ENCODE measurements around the gene DFFB. TPM values are rescaled to one million over a fixed set of nuclear protein-coding genes. Genes with fewer than 3 reads are reported as not detected.
A peak's percentile ranks its signal among the peaks of the same experiment; 100 is the strongest.

Gene DFFB
- total and polyA plus RNA-seq, 9 of the 15 experiments (the other 6 are each of a cell fraction or from before 2014, with no cell fraction given) = 2.3 to 15.8 (median 11.5) TPM

DNA sequence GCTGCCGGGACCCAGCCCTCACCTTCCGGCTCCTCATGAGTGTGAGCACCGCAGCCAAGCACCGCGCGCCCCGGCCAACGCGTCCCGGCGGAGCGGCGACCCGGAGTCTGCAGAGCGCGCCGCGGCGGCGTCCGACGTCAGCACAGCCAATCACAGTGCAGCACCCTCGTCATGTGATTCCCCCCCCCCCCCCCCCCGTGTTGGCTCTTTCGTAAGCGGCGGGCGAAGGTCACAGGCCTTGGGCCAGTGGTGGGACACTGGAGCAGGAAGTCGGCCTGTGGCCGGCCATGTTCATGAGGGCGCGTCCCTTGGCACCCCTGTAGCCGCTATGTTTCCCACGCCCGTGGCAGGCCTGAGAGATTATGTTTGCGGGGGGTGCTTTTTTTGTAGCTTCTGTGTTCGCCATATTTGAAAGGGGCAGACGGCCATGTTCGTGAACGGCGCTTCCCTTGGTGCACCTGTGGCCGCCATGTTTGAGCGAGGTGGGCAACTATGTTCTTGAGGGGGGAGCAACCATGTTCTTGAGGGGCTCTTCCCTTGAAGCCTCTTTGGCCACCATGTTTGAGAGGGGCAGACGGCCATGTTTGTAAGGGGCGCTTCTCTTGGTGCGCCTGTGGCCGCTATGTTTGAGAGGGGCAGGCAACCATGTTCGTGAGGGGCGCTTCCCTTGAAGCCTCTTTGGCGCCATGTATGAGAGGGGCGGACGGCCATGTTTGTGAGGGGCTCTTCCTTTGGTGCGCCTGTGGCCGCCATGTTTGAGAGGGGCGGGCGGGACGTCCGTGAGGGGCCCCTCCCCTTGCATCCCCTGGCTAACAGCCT lies 43.1 kb downstream of the DFFB start, which contains the start of gene C1orf174 (continued):
- TF ChIP-seq, protein P1, sequence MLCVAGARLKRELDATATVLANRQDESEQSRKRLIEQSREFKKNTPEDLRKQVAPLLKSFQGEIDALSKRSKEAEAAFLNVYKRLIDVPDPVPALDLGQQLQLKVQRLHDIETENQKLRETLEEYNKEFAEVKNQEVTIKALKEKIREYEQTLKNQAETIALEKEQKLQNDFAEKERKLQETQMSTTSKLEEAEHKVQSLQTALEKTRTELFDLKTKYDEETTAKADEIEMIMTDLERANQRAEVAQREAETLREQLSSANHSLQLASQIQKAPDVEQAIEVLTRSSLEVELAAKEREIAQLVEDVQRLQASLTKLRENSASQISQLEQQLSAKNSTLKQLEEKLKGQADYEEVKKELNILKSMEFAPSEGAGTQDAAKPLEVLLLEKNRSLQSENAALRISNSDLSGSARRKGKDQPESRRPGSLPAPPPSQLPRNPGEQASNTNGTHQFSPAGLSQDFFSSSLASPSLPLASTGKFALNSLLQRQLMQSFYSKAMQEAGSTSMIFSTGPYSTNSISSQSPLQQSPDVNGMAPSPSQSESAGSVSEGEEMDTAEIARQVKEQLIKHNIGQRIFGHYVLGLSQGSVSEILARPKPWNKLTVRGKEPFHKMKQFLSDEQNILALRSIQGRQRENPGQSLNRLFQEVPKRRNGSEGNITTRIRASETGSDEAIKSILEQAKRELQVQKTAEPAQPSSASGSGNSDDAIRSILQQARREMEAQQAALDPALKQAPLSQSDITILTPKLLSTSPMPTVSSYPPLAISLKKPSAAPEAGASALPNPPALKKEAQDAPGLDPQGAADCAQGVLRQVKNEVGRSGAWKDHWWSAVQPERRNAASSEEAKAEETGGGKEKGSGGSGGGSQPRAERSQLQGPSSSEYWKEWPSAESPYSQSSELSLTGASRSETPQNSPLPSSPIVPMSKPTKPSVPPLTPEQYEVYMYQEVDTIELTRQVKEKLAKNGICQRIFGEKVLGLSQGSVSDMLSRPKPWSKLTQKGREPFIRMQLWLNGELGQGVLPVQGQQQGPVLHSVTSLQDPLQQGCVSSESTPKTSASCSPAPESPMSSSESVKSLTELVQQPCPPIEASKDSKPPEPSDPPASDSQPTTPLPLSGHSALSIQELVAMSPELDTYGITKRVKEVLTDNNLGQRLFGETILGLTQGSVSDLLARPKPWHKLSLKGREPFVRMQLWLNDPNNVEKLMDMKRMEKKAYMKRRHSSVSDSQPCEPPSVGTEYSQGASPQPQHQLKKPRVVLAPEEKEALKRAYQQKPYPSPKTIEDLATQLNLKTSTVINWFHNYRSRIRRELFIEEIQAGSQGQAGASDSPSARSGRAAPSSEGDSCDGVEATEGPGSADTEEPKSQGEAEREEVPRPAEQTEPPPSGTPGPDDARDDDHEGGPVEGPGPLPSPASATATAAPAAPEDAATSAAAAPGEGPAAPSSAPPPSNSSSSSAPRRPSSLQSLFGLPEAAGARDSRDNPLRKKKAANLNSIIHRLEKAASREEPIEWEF (CRISPR knock-in tag; IDR thresholded peaks at IDR 0.05) = peak; percentile 92
- no peak for TF ChIP-seq KDM1A (IDR thresholded peaks at IDR 0.05)
- TF ChIP-seq ETV1 (tag; conservative IDR thresholded peaks at IDR 0.05; ENCODE audit: low read depth) = peak; percentile 70
- TF ChIP-seq RUNX1 (IDR thresholded peaks at IDR 0.05; ENCODE audit: low read depth) = no peak
- peak; percentile 28 for TF ChIP-seq DACH1 (IDR thresholded peaks at IDR 0.05; ENCODE audit: partially characterized antibody)
- peak in 1 of 2 experiments; percentile 87; a peak in 2 of 4 replicates for TF ChIP-seq NRF1 (conservative IDR thresholded peaks at IDR 0.05 in 1 of 2, IDR thresholded peaks at IDR 0.05 in 1 of 2)
- no peak for TF ChIP-seq TAF9B (IDR thresholded peaks at IDR 0.05; ENCODE audit: partially characterized antibody)
- TF ChIP-seq, protein P2, sequence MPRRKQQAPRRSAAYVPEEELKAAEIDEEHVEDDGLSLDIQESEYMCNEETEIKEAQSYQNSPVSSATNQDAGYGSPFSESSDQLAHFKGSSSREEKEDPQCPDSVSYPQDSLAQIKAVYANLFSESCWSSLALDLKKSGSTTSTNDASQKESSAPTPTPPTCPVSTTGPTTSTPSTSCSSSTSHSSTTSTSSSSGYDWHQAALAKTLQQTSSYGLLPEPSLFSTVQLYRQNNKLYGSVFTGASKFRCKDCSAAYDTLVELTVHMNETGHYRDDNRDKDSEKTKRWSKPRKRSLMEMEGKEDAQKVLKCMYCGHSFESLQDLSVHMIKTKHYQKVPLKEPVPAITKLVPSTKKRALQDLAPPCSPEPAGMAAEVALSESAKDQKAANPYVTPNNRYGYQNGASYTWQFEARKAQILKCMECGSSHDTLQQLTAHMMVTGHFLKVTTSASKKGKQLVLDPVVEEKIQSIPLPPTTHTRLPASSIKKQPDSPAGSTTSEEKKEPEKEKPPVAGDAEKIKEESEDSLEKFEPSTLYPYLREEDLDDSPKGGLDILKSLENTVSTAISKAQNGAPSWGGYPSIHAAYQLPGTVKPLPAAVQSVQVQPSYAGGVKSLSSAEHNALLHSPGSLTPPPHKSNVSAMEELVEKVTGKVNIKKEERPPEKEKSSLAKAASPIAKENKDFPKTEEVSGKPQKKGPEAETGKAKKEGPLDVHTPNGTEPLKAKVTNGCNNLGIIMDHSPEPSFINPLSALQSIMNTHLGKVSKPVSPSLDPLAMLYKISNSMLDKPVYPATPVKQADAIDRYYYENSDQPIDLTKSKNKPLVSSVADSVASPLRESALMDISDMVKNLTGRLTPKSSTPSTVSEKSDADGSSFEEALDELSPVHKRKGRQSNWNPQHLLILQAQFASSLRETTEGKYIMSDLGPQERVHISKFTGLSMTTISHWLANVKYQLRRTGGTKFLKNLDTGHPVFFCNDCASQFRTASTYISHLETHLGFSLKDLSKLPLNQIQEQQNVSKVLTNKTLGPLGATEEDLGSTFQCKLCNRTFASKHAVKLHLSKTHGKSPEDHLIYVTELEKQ (CRISPR knock-in tag; IDR thresholded peaks at IDR 0.05) = no peak
- TF ChIP-seq HOXB6 (CRISPR knock-in tag; IDR thresholded peaks at IDR 0.05; ENCODE audit: borderline replicate concordance) = no peak
- no peak for TF ChIP-seq ZNF445 (CRISPR knock-in tag; IDR thresholded peaks at IDR 0.05; ENCODE audit: low read depth)
- peak; percentile 62 for TF ChIP-seq ZNF143 (CRISPR knock-in tag; IDR thresholded peaks at IDR 0.05)
- 0 out of 2 replicates have a peak, but pooled peaks have one; percentile 31 for TF ChIP-seq HNRNPL (IDR thresholded peaks at IDR 0.05; ENCODE audit: low read depth, low read length)
- TF ChIP-seq, protein P3, sequence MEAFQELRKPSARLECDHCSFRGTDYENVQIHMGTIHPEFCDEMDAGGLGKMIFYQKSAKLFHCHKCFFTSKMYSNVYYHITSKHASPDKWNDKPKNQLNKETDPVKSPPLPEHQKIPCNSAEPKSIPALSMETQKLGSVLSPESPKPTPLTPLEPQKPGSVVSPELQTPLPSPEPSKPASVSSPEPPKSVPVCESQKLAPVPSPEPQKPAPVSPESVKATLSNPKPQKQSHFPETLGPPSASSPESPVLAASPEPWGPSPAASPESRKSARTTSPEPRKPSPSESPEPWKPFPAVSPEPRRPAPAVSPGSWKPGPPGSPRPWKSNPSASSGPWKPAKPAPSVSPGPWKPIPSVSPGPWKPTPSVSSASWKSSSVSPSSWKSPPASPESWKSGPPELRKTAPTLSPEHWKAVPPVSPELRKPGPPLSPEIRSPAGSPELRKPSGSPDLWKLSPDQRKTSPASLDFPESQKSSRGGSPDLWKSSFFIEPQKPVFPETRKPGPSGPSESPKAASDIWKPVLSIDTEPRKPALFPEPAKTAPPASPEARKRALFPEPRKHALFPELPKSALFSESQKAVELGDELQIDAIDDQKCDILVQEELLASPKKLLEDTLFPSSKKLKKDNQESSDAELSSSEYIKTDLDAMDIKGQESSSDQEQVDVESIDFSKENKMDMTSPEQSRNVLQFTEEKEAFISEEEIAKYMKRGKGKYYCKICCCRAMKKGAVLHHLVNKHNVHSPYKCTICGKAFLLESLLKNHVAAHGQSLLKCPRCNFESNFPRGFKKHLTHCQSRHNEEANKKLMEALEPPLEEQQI (IDR thresholded peaks at IDR 0.05) = no peak
- TF ChIP-seq EZH2 (IDR thresholded peaks at IDR 0.05; ENCODE audit: borderline replicate concordance, low read depth, low read length) = no peak
- no peak for TF ChIP-seq PURB (CRISPR knock-in tag; IDR thresholded peaks at IDR 0.05; ENCODE audit: low read depth)
- TF ChIP-seq FOSL1 (tag; conservative IDR thresholded peaks at IDR 0.05) = no peak; the same call in 1 of the 2 replicates
- TF ChIP-seq CBX5 (IDR thresholded peaks at IDR 0.05; ENCODE audit: borderline replicate concordance, low read depth) = no peak; the same call in 1 of the 2 replicates

All from K562 (cell line).